HG02973 (cell line): ENCODE results near the gene DUS2.
"Not testable (repeated sequence)": the region's sequence is repeated elsewhere in the genome, so short reads cannot be mapped to it uniquely, and the experiment has no call there.

Experiments
- ATAC-seq: cut with Tn5 transposase; IDR thresholded peaks from one replicate; pipeline ENCODE4 v1.9.1; 2021; ENCODE audit warnings: moderate library complexity; ENCODE audit not compliant: unreplicated experiment

The DUS2 gene

GRCh38 chr16:68022728-68023537, at the start of gene DUS2, which contains the start of gene DDX28:
Gene DUS2, plus strand, starts transcription at chr16:68023284. Its CDS starts 14,740 bp downstream, at chr16:68038024.
Gene DDX28, minus strand, starts transcription at chr16:68023232. Its CDS starts 30 bp downstream, at chr16:68023202.
- peak; percentile 74 for ATAC-seq

GRCh38 chr16:67975321-67976105, 47.6 kb upstream of the DUS2 start:
- ATAC-seq = no peak

- no peak for ATAC-seq
Observed at GRCh38 chr16:67976205-67976604, 46.9 kb upstream of the DUS2 start.

GRCh38 chr16:67977005-67977404, 46.1 kb upstream of the DUS2 start:
- no peak for ATAC-seq

- no peak for ATAC-seq
Observed at GRCh38 chr16:67977469-67978227, 45.4 kb upstream of the DUS2 start.

GRCh38 chr16:67979955-67980678, 43.0 kb upstream of the DUS2 start, which contains the start of gene DPEP3:
Gene DPEP3, minus strand, starts transcription at chr16:67980499. Its CDS starts 119 bp downstream, at chr16:67980380.
- ATAC-seq = no peak

- no peak for ATAC-seq
Observed at GRCh38 chr16:67982011-67982696, 40.9 kb upstream of the DUS2 start.

- ATAC-seq = no peak
Observed at GRCh38 chr16:67986949-67987348, 36.1 kb upstream of the DUS2 start.

GRCh38 chr16:67987460-67988160, 35.5 kb upstream of the DUS2 start:
- no peak for ATAC-seq

GRCh38 chr16:67988675-67989074, 34.4 kb upstream of the DUS2 start:
- no peak for ATAC-seq

- no peak for ATAC-seq
Observed at GRCh38 chr16:67989322-67990017, 33.6 kb upstream of the DUS2 start.

GRCh38 chr16:67990018-67990386, 33.1 kb upstream of the DUS2 start:
- no peak for ATAC-seq

GRCh38 chr16:67992661-67993206, 30.4 kb upstream of the DUS2 start:
- ATAC-seq = no peak

GRCh38 chr16:67993207-67994039, 29.7 kb upstream of the DUS2 start:
- ATAC-seq = peak; percentile 62

- not testable (repeated sequence) for ATAC-seq
Observed at GRCh38 chr16:67994040-67994408, 29.1 kb upstream of the DUS2 start.

- ATAC-seq = no peak
Observed at GRCh38 chr16:67995423-67995822, 27.7 kb upstream of the DUS2 start.

GRCh38 chr16:67996666-67997065, 26.4 kb upstream of the DUS2 start:
- no peak for ATAC-seq
